Measurements from ENCODE around the gene KCNC3.

The KCNC3 gene

DNA sequence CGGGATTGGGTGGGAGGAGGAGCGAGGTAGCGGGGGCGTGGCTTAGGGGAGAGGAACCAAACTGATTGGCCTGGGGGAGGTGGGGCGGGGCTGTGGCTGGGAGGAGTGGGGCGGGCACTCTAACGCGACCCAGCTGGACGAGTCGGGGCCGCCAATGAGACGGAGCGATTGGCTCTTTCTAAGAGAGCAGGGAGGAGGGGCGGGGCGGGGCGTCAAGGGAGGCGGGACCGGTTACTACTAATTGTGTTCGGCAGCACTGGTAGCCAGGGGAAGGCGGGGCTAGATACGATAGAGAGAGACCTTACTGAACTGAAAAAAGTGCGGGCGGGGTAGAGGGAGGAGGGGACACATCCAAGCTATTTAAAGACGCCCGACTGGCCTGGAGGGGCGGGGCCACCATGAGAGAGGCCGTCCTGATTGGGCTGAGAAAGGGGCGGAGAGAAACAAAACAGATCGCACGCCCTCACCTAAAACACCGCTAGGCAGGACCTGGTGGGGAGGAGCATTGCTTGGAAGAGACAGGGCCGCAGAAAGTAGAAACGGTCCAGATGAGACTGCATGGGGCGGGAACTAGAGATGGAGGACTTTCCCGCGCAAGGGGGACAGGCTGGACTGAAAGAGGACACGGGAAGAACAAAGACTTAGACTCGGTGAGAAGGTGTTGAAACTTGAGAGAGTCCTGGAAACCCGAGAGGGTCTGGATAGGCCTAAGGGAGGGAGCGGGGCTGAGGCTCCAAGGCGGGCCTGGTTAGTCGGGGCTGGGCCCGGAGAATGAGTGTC, at the start of gene KCNC3:
TSS of gene KCNC3 (minus strand) at position 232 of the 780 bp plus-strand sequence. CDS start 295 bp downstream, outside the sequence.
- H3K36me3 ChIP-seq (ENCODE audit: control insufficient read depth in 5 of 5, insufficient read depth in 5 of 5, low read length in 5 of 5) = no peaks in the 10 kb centered on the region
- peaks cover 23 to 52% (median 44%) of the 10 kb centered on the region in 5 donors for H3K27me3 ChIP-seq (ENCODE audit: control insufficient read depth in 5 of 5, insufficient read depth in 4 of 5, low read length in 5 of 5)
- H3K4me1 ChIP-seq (ENCODE audit: control insufficient read depth in 5 of 5, insufficient read depth in 5 of 5, low read length in 5 of 5) = peaks cover 0 to 68% (median 43%) of the 10 kb centered on the region in 5 donors
- H3K27ac ChIP-seq (ENCODE audit: low read depth, low read length) = no peak within 1 kb of the TSS
- no peak within 1 kb of the TSS for H3K9ac ChIP-seq (ENCODE audit: low read length in 5 of 5)
- H3K4me3 ChIP-seq (ENCODE audit: low read depth in 1 of 5, low read length in 5 of 5) = peak within 1 kb of the TSS; percentile 34 to 68 (median 48)
- no peaks in the 10 kb centered on the region for H3K9me3 ChIP-seq (ENCODE audit: control insufficient read depth in 5 of 5, low read length in 5 of 5)

DNA sequence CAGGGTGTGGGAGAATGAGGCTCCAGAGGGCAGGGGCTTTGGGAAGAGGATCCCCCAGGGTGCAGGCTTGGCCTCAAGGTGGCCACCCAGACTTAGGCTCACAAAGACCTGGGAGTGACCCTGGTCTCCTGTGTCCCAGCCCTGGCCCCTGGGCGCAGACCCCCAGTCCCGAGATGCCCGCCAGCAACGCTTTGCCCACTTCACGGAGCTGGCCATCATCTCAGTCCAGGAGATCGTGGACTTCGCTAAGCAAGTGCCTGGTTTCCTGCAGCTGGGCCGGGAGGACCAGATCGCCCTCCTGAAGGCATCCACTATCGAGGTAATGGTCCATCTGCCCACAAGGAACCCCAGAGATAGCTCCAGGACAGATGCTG, 49.7 kb upstream of the KCNC3 start:
- H3K36me3 ChIP-seq (ENCODE audit: control insufficient read depth in 5 of 5, insufficient read depth in 5 of 5, low read length in 5 of 5) = peaks cover 3 to 55% (median 54%) of the 10 kb centered on the region in 5 donors
- no peaks in the 10 kb centered on the region for H3K9me3 ChIP-seq (ENCODE audit: control insufficient read depth in 5 of 5, low read length in 5 of 5)
- no peak overlapping the region for H3K27ac ChIP-seq (ENCODE audit: low read depth, low read length)
- no peak overlapping the region for H3K9ac ChIP-seq (ENCODE audit: low read length in 5 of 5)
- H3K4me1 ChIP-seq (ENCODE audit: control insufficient read depth in 5 of 5, insufficient read depth in 5 of 5, low read length in 5 of 5) = peaks cover 0 to 15% (median 12%) of the 10 kb centered on the region in 5 donors
- H3K27me3 ChIP-seq (ENCODE audit: control insufficient read depth in 5 of 5, insufficient read depth in 4 of 5, low read length in 5 of 5) = no peaks in the 10 kb centered on the region
- no peak overlapping the region for H3K4me3 ChIP-seq (ENCODE audit: low read depth in 1 of 5, low read length in 5 of 5)

DNA sequence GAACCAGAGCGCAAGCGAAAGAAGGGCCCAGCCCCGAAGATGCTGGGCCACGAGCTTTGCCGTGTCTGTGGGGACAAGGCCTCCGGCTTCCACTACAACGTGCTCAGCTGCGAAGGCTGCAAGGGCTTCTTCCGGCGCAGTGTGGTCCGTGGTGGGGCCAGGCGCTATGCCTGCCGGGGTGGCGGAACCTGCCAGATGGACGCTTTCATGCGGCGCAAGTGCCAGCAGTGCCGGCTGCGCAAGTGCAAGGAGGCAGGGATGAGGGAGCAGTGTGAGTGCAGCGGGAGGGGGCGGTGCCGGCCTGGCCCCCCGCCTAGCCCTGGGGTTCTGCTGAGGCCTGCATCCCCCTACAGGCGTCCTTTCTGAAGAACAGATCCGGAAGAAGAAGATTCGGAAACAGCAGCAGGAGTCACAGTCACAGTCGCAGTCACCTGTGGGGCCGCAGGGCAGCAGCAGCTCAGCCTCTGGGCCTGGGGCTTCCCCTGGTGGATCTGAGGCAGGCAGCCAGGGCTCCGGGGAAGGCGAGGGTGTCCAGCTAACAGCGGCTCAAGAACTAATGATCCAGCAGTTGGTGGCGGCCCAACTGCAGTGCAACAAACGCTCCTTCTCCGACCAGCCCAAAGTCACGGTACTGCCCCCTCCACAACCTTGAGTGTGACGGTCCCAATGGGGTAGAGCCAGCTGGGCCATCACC, 49.1 kb upstream of the KCNC3 start:
- Histone ChIP-seq H3K9ac (ENCODE audit: low read length in 5 of 5) (no peak overlapping the region), H3K27me3 (ENCODE audit: control insufficient read depth in 5 of 5, insufficient read depth in 4 of 5, low read length in 5 of 5) (no peaks in the 10 kb centered on the region), H3K4me1 (ENCODE audit: control insufficient read depth in 5 of 5, insufficient read depth in 5 of 5, low read length in 5 of 5) (peaks cover 0 to 10% (median 7%) of the 10 kb centered on the region in 5 donors), H3K9me3 (ENCODE audit: control insufficient read depth in 5 of 5, low read length in 5 of 5) (no peaks in the 10 kb centered on the region), H3K4me3 (ENCODE audit: low read depth in 1 of 5, low read length in 5 of 5) (no peak overlapping the region), H3K27ac (ENCODE audit: low read depth, low read length) (no peak overlapping the region), H3K36me3 (ENCODE audit: control insufficient read depth in 5 of 5, insufficient read depth in 5 of 5, low read length in 5 of 5) (peaks cover 3 to 55% (median 54%) of the 10 kb centered on the region in 5 donors)

DNA sequence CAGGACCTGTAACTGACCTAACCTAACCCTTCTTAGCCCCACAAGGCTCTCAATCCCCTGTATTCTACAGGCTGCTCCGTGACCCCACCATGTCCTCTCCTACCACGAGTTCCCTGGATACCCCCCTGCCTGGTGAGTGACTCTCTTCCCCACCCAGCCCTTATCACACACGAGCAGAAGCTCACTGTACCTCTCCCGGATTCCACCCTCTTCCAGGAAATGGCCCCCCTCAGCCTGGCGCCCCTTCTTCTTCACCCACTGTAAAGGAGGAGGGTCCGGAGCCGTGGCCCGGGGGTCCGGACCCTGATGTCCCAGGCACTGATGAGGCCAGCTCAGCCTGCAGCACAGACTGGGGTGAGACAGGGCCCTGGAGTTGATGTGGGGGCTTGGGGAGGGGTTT, 48.3 kb upstream of the KCNC3 start:
- Histone ChIP-seq H3K9ac (ENCODE audit: low read length in 5 of 5) (no peak overlapping the region), H3K4me1 (ENCODE audit: control insufficient read depth in 5 of 5, insufficient read depth in 5 of 5, low read length in 5 of 5) (peaks cover 0 to 10% (median 6%) of the 10 kb centered on the region in 5 donors), H3K4me3 (ENCODE audit: low read depth in 1 of 5, low read length in 5 of 5) (no peak overlapping the region), H3K27me3 (ENCODE audit: control insufficient read depth in 5 of 5, insufficient read depth in 4 of 5, low read length in 5 of 5) (no peaks in the 10 kb centered on the region), H3K36me3 (ENCODE audit: control insufficient read depth in 5 of 5, insufficient read depth in 5 of 5, low read length in 5 of 5) (peaks cover 3 to 53% (median 53%) of the 10 kb centered on the region in 5 donors), H3K9me3 (ENCODE audit: control insufficient read depth in 5 of 5, low read length in 5 of 5) (no peaks in the 10 kb centered on the region), H3K27ac (ENCODE audit: low read depth, low read length) (no peak overlapping the region)

DNA sequence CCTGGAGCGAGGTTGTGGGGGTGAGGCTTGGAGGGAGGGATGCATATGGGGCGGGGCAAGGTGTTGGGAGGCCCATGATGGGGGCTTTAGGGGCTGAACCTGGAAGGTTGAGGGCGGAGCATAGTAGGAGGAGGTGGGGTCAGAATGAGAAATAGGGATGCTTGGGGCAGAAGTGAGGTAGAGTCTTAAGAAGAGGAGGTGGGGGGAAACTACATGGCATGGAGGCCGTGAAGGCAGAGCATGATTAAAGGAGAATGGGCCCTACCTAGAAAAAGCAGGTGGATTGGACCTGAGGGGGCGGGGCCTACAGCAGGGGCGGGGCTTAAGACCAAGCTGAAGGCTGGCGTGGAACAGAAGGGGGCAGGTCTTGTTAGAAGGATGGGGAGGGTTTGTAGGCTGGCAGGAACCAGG, 47.9 kb upstream of the KCNC3 start:
- no peak overlapping the region for H3K9ac ChIP-seq (ENCODE audit: low read length in 5 of 5)
- H3K4me3 ChIP-seq (ENCODE audit: low read depth in 1 of 5, low read length in 5 of 5) = no peak overlapping the region
- H3K36me3 ChIP-seq (ENCODE audit: control insufficient read depth in 5 of 5, insufficient read depth in 5 of 5, low read length in 5 of 5) = peaks cover 3 to 48% (median 48%) of the 10 kb centered on the region in 5 donors
- H3K4me1 ChIP-seq (ENCODE audit: control insufficient read depth in 5 of 5, insufficient read depth in 5 of 5, low read length in 5 of 5) = peaks cover 0 to 10% (median 6%) of the 10 kb centered on the region in 5 donors
- no peaks in the 10 kb centered on the region for H3K9me3 ChIP-seq (ENCODE audit: control insufficient read depth in 5 of 5, low read length in 5 of 5)
- no peak overlapping the region for H3K27ac ChIP-seq (ENCODE audit: low read depth, low read length)
- no peaks in the 10 kb centered on the region for H3K27me3 ChIP-seq (ENCODE audit: control insufficient read depth in 5 of 5, insufficient read depth in 4 of 5, low read length in 5 of 5)

DNA sequence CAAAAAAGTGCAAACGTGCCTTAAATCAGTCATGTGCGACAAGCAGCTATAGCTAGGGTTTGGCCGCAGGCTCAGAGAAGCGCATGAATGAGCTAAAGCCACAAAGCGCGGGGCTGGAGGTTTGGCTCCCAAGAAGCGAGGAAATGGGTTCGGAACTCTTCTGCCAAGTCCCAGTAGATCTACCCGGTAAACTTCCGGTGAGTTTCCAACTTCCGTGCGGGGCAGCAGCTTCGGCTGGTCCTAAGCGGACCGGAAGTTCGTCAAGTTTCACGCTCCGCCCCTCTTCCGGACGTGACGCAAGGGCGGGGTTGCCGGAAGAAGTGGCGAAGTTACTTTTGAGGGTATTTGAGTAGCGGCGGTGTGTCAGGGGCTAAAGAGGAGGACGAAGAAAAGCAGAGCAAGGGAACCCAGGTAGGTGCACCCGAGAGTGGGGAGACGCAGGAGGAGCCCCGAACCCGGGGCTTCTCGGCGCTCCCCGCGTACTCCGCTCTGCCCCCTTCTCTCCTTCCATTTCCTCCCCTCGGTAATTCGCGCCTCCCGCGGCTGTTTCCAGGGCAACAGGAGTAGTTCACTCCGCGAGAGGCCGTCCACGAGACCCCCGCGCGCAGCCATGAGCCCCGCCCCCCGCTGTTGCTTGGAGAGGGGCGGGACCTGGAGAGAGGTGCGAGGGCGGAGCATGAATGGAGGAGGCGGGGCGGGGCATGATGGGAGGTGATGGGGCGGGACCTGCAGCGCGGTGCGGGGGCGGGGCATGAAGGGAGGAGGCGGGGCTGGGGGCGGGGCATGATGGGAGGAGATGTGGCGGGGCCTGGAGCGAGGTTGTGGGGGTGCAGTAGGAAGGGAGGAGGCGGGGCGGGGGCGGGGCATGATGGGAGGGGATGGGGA, 47.2 kb upstream of the KCNC3 start, which contains the start of gene NR1H2:
TSS of gene NR1H2 (plus strand) at position 292 of the 885 bp plus-strand sequence. CDS start 1,149 bp downstream, outside the sequence.
- H3K27me3 ChIP-seq (ENCODE audit: control insufficient read depth in 5 of 5, insufficient read depth in 4 of 5, low read length in 5 of 5) = no peaks in the 10 kb centered on the region
- H3K4me3 ChIP-seq (ENCODE audit: low read depth in 1 of 5, low read length in 5 of 5) = peak within 1 kb of the TSS; percentile 79 to 94 (median 86)
- H3K36me3 ChIP-seq (ENCODE audit: control insufficient read depth in 5 of 5, insufficient read depth in 5 of 5, low read length in 5 of 5) = peaks cover 3 to 42% (median 41%) of the 10 kb centered on the region in 5 donors
- no peaks in the 10 kb centered on the region for H3K9me3 ChIP-seq (ENCODE audit: control insufficient read depth in 5 of 5, low read length in 5 of 5)
- peak within 1 kb of the TSS; percentile 48 to 100 (median 97) for H3K9ac ChIP-seq (ENCODE audit: low read length in 5 of 5)
- H3K4me1 ChIP-seq (ENCODE audit: control insufficient read depth in 5 of 5, insufficient read depth in 5 of 5, low read length in 5 of 5) = peaks cover 0 to 10% (median 6%) of the 10 kb centered on the region in 5 donors
- H3K27ac ChIP-seq (ENCODE audit: low read depth, low read length) = peak within 1 kb of the TSS; percentile 98

DNA sequence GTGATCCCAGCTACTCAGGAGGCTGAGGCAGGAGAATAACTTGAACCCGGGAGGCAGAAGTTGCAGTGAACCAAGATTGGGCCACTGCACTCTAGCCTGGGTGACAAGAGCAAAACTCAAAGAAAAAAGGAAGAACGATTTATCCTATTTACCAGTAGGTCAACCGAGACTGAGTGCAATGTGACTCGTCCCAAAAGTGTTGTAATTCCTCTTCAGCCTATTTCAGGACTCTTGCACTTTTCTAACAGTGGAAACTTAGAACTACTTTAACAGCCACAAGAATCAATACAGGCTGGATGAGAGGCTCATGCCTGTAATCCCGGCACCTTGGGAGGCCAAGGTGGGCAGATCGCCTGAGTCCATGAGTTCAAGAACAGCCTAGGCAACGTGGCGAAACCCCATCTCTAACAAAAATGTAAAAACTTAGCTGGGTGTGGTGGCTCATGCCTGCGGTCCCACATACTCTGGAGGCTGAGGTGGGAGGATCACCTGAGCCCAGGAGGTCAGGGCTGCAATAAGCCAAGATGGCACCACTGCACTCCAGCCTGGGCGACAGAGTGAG, 42.8 kb upstream of the KCNC3 start:
- Histone ChIP-seq H3K9ac (ENCODE audit: low read length in 5 of 5) (no peak overlapping the region), H3K4me1 (ENCODE audit: control insufficient read depth in 5 of 5, insufficient read depth in 5 of 5, low read length in 5 of 5) (peaks cover 0 to 21% (median 17%) of the 10 kb centered on the region in 5 donors), H3K4me3 (ENCODE audit: low read depth in 1 of 5, low read length in 5 of 5) (no peak overlapping the region), H3K9me3 (ENCODE audit: control insufficient read depth in 5 of 5, low read length in 5 of 5) (no peaks in the 10 kb centered on the region), H3K27me3 (ENCODE audit: control insufficient read depth in 5 of 5, insufficient read depth in 4 of 5, low read length in 5 of 5) (no peaks in the 10 kb centered on the region), H3K36me3 (ENCODE audit: control insufficient read depth in 5 of 5, insufficient read depth in 5 of 5, low read length in 5 of 5) (no peaks in the 10 kb centered on the region), H3K27ac (ENCODE audit: low read depth, low read length) (no peak overlapping the region)

DNA sequence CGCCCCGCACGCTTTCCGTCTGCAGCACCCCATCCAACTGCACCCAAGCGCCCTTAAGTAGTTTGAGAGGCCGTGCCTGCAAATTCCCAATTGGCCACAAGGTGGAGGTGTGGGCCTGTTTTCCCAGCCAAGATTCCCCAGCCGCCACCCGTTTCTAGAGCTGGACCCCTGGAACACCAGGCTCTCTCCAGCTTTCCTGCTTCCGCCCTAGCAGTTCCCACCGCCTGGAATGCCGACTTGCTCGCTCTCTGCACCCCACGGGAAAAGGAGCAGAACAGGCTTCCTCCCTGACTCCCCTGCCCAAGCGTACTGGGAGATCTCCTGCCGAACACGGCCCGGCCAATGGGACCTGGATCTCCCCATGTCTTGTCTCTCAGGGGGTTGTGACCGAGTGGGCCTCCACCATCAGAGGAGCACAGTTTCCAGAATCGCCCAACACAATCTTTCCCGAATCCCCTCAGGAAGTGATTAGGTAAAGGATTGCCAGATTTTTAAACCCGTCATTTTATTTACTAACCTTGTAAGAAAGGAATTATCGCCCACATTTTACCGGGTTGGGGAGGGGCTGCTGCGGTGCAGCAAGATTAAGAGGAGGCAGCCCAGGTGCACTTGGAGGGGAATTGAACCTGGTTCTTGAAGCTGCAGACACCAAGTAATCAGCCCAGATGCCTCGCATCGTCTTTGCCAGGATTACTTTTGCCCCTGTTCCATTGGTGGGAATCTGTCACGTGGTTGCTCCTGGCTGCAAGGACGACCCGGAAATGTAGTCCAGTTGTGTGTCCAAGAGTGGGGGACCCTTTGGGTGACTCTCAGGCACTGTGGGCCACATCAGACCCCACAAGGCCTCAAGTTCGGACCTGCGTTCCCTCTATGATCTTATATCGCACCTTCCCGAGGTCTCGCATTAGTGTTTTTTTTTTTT, 39.7 kb upstream of the KCNC3 start:
- Histone ChIP-seq H3K27me3 (ENCODE audit: control insufficient read depth in 5 of 5, insufficient read depth in 4 of 5, low read length in 5 of 5) (no peaks in the 10 kb centered on the region), H3K36me3 (ENCODE audit: control insufficient read depth in 5 of 5, insufficient read depth in 5 of 5, low read length in 5 of 5) (no peaks in the 10 kb centered on the region), H3K27ac (ENCODE audit: low read depth, low read length) (peak overlapping the region; percentile 75), H3K9me3 (ENCODE audit: control insufficient read depth in 5 of 5, low read length in 5 of 5) (no peaks in the 10 kb centered on the region), H3K9ac (ENCODE audit: low read length in 5 of 5) (peak overlapping the region; percentile 54 to 87 (median 73)), H3K4me1 (ENCODE audit: control insufficient read depth in 5 of 5, insufficient read depth in 5 of 5, low read length in 5 of 5) (peaks cover 0 to 15% (median 13%) of the 10 kb centered on the region in 5 donors), H3K4me3 (ENCODE audit: low read depth in 1 of 5, low read length in 5 of 5) (peak overlapping the region; percentile 89 to 96 (median 92))
